ENCODE data around the gene SLC14A1. TPM values are rescaled to one million over a fixed set of nuclear protein-coding genes. Genes with fewer than 3 reads are reported as not detected.

The SLC14A1 gene
- total RNA-seq: 1.8 TPM in 1 of 2 replicates, not detected in the other

GRCh38 chr18:45723567-45724355, at the start of gene SLC14A1:
Gene SLC14A1, plus strand, starts transcription at chr18:45724181. Its CDS starts 6,140 bp downstream, at chr18:45730321.

Other genes with a start within 250 kb of the SLC14A1 start
- not detected in 2 replicates for gene SLC14A2, start 108.7 kb upstream of the SLC14A1 start, total RNA-seq
- 1.0 TPM in 1 of 2 replicates, not detected in the other for gene SIGLEC15, start 101.5 kb downstream of the SLC14A1 start, total RNA-seq
- gene EPG5, start 243.1 kb downstream of the SLC14A1 start, total RNA-seq: 12.7 and 20.9 TPM in 2 replicates

All from epithelial cell of alveolus of lung (primary cell).